AG04449 (cell line): ENCODE data around the gene TNP1.

Experiments used
- CTCF ChIA-PET: fragments of 350-600 bp; formaldehyde crosslinking; extraction: SDS; loops from one replicate; lab custom pipeline; 2021; ENCODE audit warnings: antibody characterized with exemption; lab: Yijun Ruan, JAX
- POLR2A ChIA-PET: fragments of 400-600, 350-600 bp; formaldehyde crosslinking; extraction: SDS; loops from one replicate; lab custom pipeline; 2020; ENCODE audit warnings: antibody characterized with exemption, inconsistent platforms; lab: Yijun Ruan, JAX
- DNase-seq: peaks from one replicate; pipeline ENCODE4 v3.0.0-alpha.2; 2010; ENCODE audit warnings: low read depth, low spot score
- H3K4me3 ChIP-seq: 2 replicates; pipeline ENCODE4 v1.5.1; 2011; ENCODE audit warnings: low read depth, mild to moderate bottlenecking, control low read depth, low read length
- CTCF ChIP-seq: IDR thresholded peaks from one replicate; pipeline ENCODE4 v1.5.1; 2011; ENCODE audit warnings: mild to moderate bottlenecking, moderate library complexity, low read length, control low read depth, inconsistent platforms; ENCODE audit not compliant: insufficient read depth; ENCODE audit errors: missing control alignments

Gene TNP1

GRCh38 chr2:216887138-216887537, 27.3 kb upstream of the TNP1 start:
- ChIA-PET POLR2A (no interaction called here), CTCF (no interaction called here)
- no peak overlapping the region for H3K4me3 ChIP-seq
- TF ChIP-seq CTCF = no peak
- DNase-seq = no peak

- ChIA-PET POLR2A (no interaction called here), CTCF (interaction anchor here (1.1 kb wide), 1 partner anchor 625 kb away, joined by 3 read pairs; no protein-coding TSS in a partner anchor)
- no peak overlapping the region for H3K4me3 ChIP-seq
- no peak for TF ChIP-seq CTCF
- no peak for DNase-seq
Measured at GRCh38 chr2:216885117-216885553, 25.3 kb upstream of the TNP1 start.

GRCh38 chr2:216884347-216884746, 24.5 kb upstream of the TNP1 start:
- no peak overlapping the region for H3K4me3 ChIP-seq
- POLR2A ChIA-PET = no interaction called here
- no peak for DNase-seq
- no peak for TF ChIP-seq CTCF
- CTCF ChIA-PET = no interaction called here

GRCh38 chr2:216882876-216883275, 23.0 kb upstream of the TNP1 start:
- POLR2A ChIA-PET = no interaction called here
- no peak for TF ChIP-seq CTCF
- H3K4me3 ChIP-seq = no peak overlapping the region
- DNase-seq = no peak
- CTCF ChIA-PET = no interaction called here

GRCh38 chr2:216881411-216881810, 21.5 kb upstream of the TNP1 start:
- ChIA-PET POLR2A (no interaction called here), CTCF (no interaction called here)
- DNase-seq = no peak
- no peak for TF ChIP-seq CTCF
- H3K4me3 ChIP-seq = no peak overlapping the region

GRCh38 chr2:216880509-216881184, 20.8 kb upstream of the TNP1 start:
- DNase-seq = no peak
- CTCF ChIA-PET = no interaction called here
- no peak overlapping the region for H3K4me3 ChIP-seq
- POLR2A ChIA-PET = no interaction called here
- TF ChIP-seq CTCF = no peak
